Ishikawa (cell line): ENCODE data around the gene MAP3K9.

Experiments used
- CEBPB ChIP-seq: IDR thresholded peaks from 2 replicates; pipeline ENCODE4 v1.6.1; 2012
- CREB1 ChIP-seq: IDR thresholded peaks from 2 replicates; pipeline ENCODE4 v1.6.1; 2012; ENCODE audit warnings: low read depth
- EGR1 ChIP-seq: IDR thresholded peaks from 2 replicates; pipeline ENCODE4 v1.6.1; 2012
- EP300 ChIP-seq: IDR thresholded peaks from 2 replicates; pipeline ENCODE4 v1.6.1; 2012; ENCODE audit warnings: borderline replicate concordance
- FOXM1 ChIP-seq: IDR thresholded peaks from 2 replicates; pipeline ENCODE4 v1.6.1; 2012; ENCODE audit warnings: low read depth, borderline replicate concordance
- MAX ChIP-seq: IDR thresholded peaks from 2 replicates; pipeline ENCODE4 v1.6.1; 2012
- NFIC ChIP-seq: IDR thresholded peaks from 2 replicates; pipeline ENCODE4 v1.6.1; 2012
- RAD21 ChIP-seq: IDR thresholded peaks from 2 replicates; pipeline ENCODE4 v1.6.1; 2012; ENCODE audit warnings: low read depth
- REST ChIP-seq: IDR thresholded peaks from 2 replicates; pipeline ENCODE4 v1.6.1; 2012; ENCODE audit warnings: low read depth, mild to moderate bottlenecking
- TAF1 ChIP-seq: IDR thresholded peaks from 2 replicates; pipeline ENCODE4 v1.6.1; 2012; ENCODE audit warnings: low read depth, mild to moderate bottlenecking
- TCF12 ChIP-seq: IDR thresholded peaks from 2 replicates; pipeline ENCODE4 v1.6.1; 2012; ENCODE audit warnings: low read depth
- TEAD4 ChIP-seq: IDR thresholded peaks from 2 replicates; pipeline ENCODE4 v1.6.1; 2012
- USF1 ChIP-seq: IDR thresholded peaks from 2 replicates; pipeline ENCODE4 v1.6.1; 2012
- YY1 ChIP-seq: IDR thresholded peaks from 2 replicates; pipeline ENCODE4 v1.6.1; 2012; ENCODE audit warnings: low read depth

GRCh38 chr14:70755655-70756054 is 53.7 kb downstream of the MAP3K9 start:
- TF ChIP-seq EP300 (no peak), RAD21 (no peak), TEAD4 (no peak), EGR1 (no peak), REST (no peak), TAF1 (no peak), YY1 (no peak), TCF12 (no peak), MAX (no peak), FOXM1 (no peak), CEBPB (no peak), NFIC (no peak), USF1 (no peak; the same call in 1 of the 2 replicates), CREB1 (no peak)
